ENCODE measurements around the gene APOBEC3F. TPM values are rescaled to one million over a fixed set of nuclear protein-coding genes. Genes with fewer than 3 reads are reported as not detected.
"Not testable (repeated sequence)": the region's sequence is repeated elsewhere in the genome, so short reads cannot be mapped to it uniquely, and the experiment has no call there.

APOBEC3F gene
- total RNA-seq, 1 experiment from 2014 or later: 6.3 TPM

- DNase-seq (ENCODE audit: low spot score): no peak
Observed at GRCh38 chr22:39073981-39074380, 33.3 kb downstream of the APOBEC3F start.

- not testable (repeated sequence) for DNase-seq (ENCODE audit: low spot score)
Observed at GRCh38 chr22:39076155-39077025, 35.7 kb downstream of the APOBEC3F start.

- DNase-seq (ENCODE audit: low spot score): peak; percentile 37
Observed at GRCh38 chr22:39077026-39077840, 36.6 kb downstream of the APOBEC3F start, which contains the start of gene APOBEC3G. Gene APOBEC3G (plus strand): TSS chr22:39077275. CDS start chr22:39077362, 87 bp downstream.

- DNase-seq (ENCODE audit: low spot score): not testable (repeated sequence)
Observed at GRCh38 chr22:39077912-39078311, 37.2 kb downstream of the APOBEC3F start.

- DNase-seq (ENCODE audit: low spot score): no peak
Observed at GRCh38 chr22:39078329-39078728, 37.7 kb downstream of the APOBEC3F start.

- not testable (repeated sequence) for DNase-seq (ENCODE audit: low spot score)
Observed at GRCh38 chr22:39079054-39079637, 38.5 kb downstream of the APOBEC3F start.

- no peak for DNase-seq (ENCODE audit: low spot score)
Observed at GRCh38 chr22:39080052-39080762, 39.5 kb downstream of the APOBEC3F start.

- no peak for DNase-seq (ENCODE audit: low spot score)
Observed at GRCh38 chr22:39081016-39081415, 40.4 kb downstream of the APOBEC3F start.

- no peak for DNase-seq (ENCODE audit: low spot score)
Observed at GRCh38 chr22:39081598-39081997, 40.9 kb downstream of the APOBEC3F start.

GRCh38 chr22:39083212-39084165 lies 42.8 kb downstream of the APOBEC3F start:
- no peak for DNase-seq (ENCODE audit: low spot score)

GRCh38 chr22:39084666-39085065 lies 44.0 kb downstream of the APOBEC3F start:
- no peak for DNase-seq (ENCODE audit: low spot score)

GRCh38 chr22:39087098-39087497 lies 46.4 kb downstream of the APOBEC3F start:
- DNase-seq (ENCODE audit: low spot score): no peak

- no peak for DNase-seq (ENCODE audit: low spot score)
Observed at GRCh38 chr22:39087881-39088684, 47.4 kb downstream of the APOBEC3F start.

- DNase-seq (ENCODE audit: low spot score): no peak
Observed at GRCh38 chr22:39088685-39089032, 48.0 kb downstream of the APOBEC3F start.

- DNase-seq (ENCODE audit: low spot score): no peak
Observed at GRCh38 chr22:39089928-39090327, 49.3 kb downstream of the APOBEC3F start.

GRCh38 chr22:39090426-39091064 lies 49.9 kb downstream of the APOBEC3F start:
- DNase-seq (ENCODE audit: low spot score): peak; percentile 62

GRCh38 chr22:39091126-39092081 lies 50.7 kb downstream of the APOBEC3F start:
- DNase-seq (ENCODE audit: low spot score): no peak

Data from A172 (cell line).